ENCODE results near the gene CDC34.

Gene CDC34

GRCh38 chr19:517721-518597 is 13.6 kb upstream of the CDC34 start:
- H3K27me3 ChIP-seq (ENCODE audit: low read length) = no peaks in the 10 kb centered on the region
- no peaks in the 10 kb centered on the region for H3K9me2 ChIP-seq (replicated peaks; ENCODE audit: insufficient read depth, low read length)
- H3K4me3 ChIP-seq (ENCODE audit: insufficient read depth, low read length, poor library complexity, severe bottlenecking) = no peak overlapping the region
- H3K9me3 ChIP-seq (ENCODE audit: insufficient read depth, low read length) = no peaks in the 10 kb centered on the region
- H3K79me2 ChIP-seq (ENCODE audit: insufficient read depth, low read length) = no peaks in the 10 kb centered on the region
- no peak overlapping the region for H3K9ac ChIP-seq (ENCODE audit: low read length)
- no peak overlapping the region for H3K4me2 ChIP-seq (ENCODE audit: low read depth, low read length, poor library complexity, severe bottlenecking)
- H3F3A ChIP-seq (ENCODE audit: insufficient read depth) = no peaks in the 10 kb centered on the region
- TF ChIP-seq EZH2phosphoT487 (conservative IDR thresholded peaks at IDR 0.05; ENCODE audit: low read length) (no peak), CTCF (IDR thresholded peaks at IDR 0.05; ENCODE audit: insufficient read depth, low read length, poor library complexity, severe bottlenecking) (no peak)
- H3K27ac ChIP-seq (ENCODE audit: low read depth, low read length) = no peak overlapping the region
- no peak overlapping the region for H2AFZ ChIP-seq (ENCODE audit: low read depth, low read length, severe bottlenecking)
- no peaks in the 10 kb centered on the region; the same call in 1 of the 2 replicates for H4K20me1 ChIP-seq (ENCODE audit: low read depth, low read length)
- no peaks in the 10 kb centered on the region for H3K36me3 ChIP-seq (ENCODE audit: low read length)

DNA sequence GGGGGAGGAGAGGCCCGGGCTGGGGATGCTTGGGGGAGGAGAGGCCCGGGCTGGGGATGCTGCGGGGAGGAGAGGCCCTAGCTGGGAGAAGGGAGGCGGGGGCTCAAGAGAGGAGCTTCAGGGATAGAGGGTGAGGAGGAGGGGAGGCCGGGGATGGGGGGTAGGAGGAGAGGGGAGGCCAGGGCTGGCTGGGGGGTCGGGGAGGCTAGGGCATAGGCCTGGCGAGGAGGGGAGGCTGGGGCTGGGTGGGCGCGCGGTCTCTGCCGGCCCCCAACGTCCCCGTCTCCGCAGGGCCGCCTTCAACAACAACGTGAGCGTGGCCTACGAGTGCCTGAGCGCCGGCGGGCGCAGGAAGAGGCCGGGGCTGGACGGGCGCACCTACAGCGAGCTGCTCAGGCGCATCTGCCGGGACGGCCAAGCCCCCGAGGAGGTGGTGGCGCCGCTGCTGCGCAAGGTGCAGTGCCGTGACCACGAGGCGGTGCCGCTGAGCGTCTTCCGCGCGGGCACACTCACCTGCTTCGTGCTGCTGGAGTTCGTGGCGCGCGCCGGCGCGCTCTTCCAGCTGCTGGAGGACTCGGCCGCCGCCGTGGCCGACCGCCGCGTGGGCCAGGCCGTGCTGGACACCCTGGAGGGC is 12.8 kb upstream of the CDC34 start:
- no peaks in the 10 kb centered on the region for H3K36me3 ChIP-seq (ENCODE audit: low read length)
- H3K79me2 ChIP-seq (ENCODE audit: insufficient read depth, low read length) = no peaks in the 10 kb centered on the region
- no peak overlapping the region for H2AFZ ChIP-seq (ENCODE audit: low read depth, low read length, severe bottlenecking)
- H3K4me2 ChIP-seq (ENCODE audit: low read depth, low read length, poor library complexity, severe bottlenecking) = no peak overlapping the region
- no peak overlapping the region for H3K4me3 ChIP-seq (ENCODE audit: insufficient read depth, low read length, poor library complexity, severe bottlenecking)
- TF ChIP-seq EZH2phosphoT487 (conservative IDR thresholded peaks at IDR 0.05; ENCODE audit: low read length) = no peak
- TF ChIP-seq CTCF (IDR thresholded peaks at IDR 0.05; ENCODE audit: insufficient read depth, low read length, poor library complexity, severe bottlenecking) = no peak
- no peaks in the 10 kb centered on the region for H3K9me2 ChIP-seq (replicated peaks; ENCODE audit: insufficient read depth, low read length)
- no peaks in the 10 kb centered on the region for H3K9me3 ChIP-seq (ENCODE audit: insufficient read depth, low read length)
- no peaks in the 10 kb centered on the region; the same call in 1 of the 2 replicates for H4K20me1 ChIP-seq (ENCODE audit: low read depth, low read length)
- H3F3A ChIP-seq (ENCODE audit: insufficient read depth) = no peaks in the 10 kb centered on the region
- no peak overlapping the region for H3K27ac ChIP-seq (ENCODE audit: low read depth, low read length)
- no peak overlapping the region for H3K9ac ChIP-seq (ENCODE audit: low read length)
- H3K27me3 ChIP-seq (ENCODE audit: low read length) = no peaks in the 10 kb centered on the region

GRCh38 chr19:519449-519865 is 12.1 kb upstream of the CDC34 start:
- Histone ChIP-seq H3K9me2 (replicated peaks; ENCODE audit: insufficient read depth, low read length) (no peaks in the 10 kb centered on the region), H3K9ac (ENCODE audit: low read length) (no peak overlapping the region), H3K27ac (ENCODE audit: low read depth, low read length) (no peak overlapping the region), H3K9me3 (ENCODE audit: insufficient read depth, low read length) (no peaks in the 10 kb centered on the region), H3K36me3 (ENCODE audit: low read length) (no peaks in the 10 kb centered on the region), H3K4me3 (ENCODE audit: insufficient read depth, low read length, poor library complexity, severe bottlenecking) (no peak overlapping the region), H3F3A (ENCODE audit: insufficient read depth) (no peaks in the 10 kb centered on the region), H3K4me2 (ENCODE audit: low read depth, low read length, poor library complexity, severe bottlenecking) (no peak overlapping the region), H3K79me2 (ENCODE audit: insufficient read depth, low read length) (no peaks in the 10 kb centered on the region), H3K27me3 (ENCODE audit: low read length) (no peaks in the 10 kb centered on the region), H4K20me1 (ENCODE audit: low read depth, low read length) (no peaks in the 10 kb centered on the region), H2AFZ (ENCODE audit: low read depth, low read length, severe bottlenecking) (no peak overlapping the region)
- TF ChIP-seq CTCF (IDR thresholded peaks at IDR 0.05; ENCODE audit: insufficient read depth, low read length, poor library complexity, severe bottlenecking) = no peak
- TF ChIP-seq EZH2phosphoT487 (conservative IDR thresholded peaks at IDR 0.05; ENCODE audit: low read length) = no peak
